Kidney (tissue), 14 donors: ENCODE data around the gene KRT83. TPM values are rescaled to one million over a fixed set of nuclear protein-coding genes. Genes with fewer than 3 reads are reported as not detected.

Source experiments
- DNase-seq, 5 donors: peaks; one replicate each; pipeline ENCODE4 v3.0.0-alpha.2; 2013 to 2020
- FAIRE-seq: peaks from 2 replicates; lab custom pipeline; 2012; peaks lifted over from hg19 to GRCh38; lab: Jason Lieb, UNC
- H3K27ac ChIP-seq, 2 donors: one replicate each; pipeline ENCODE4 v1.7.0; 2013; ENCODE audit warnings: low read depth in 2 of 2, low read length in 2 of 2, inconsistent platforms in 1 of 2
- H3K27me3 ChIP-seq: one replicate; pipeline ENCODE4 v1.7.1; 2013; ENCODE audit warnings: low read length, inconsistent platforms; ENCODE audit not compliant: control insufficient read depth, insufficient read depth
- H3K36me3 ChIP-seq, 3 donors: one replicate each; pipeline versions ENCODE4 v1.7.0 to v1.7.1; 2013; ENCODE audit warnings: low read length in 3 of 3, control low read depth in 1 of 3, inconsistent platforms in 1 of 3; ENCODE audit not compliant: insufficient read depth in 3 of 3, control insufficient read depth in 2 of 3
- H3K4me1 ChIP-seq, 3 donors: one replicate each; pipeline versions ENCODE4 v1.7.0 to v1.7.1; 2013; ENCODE audit warnings: low read length in 3 of 3, inconsistent platforms in 1 of 3, low read depth in 1 of 3; ENCODE audit not compliant: control insufficient read depth in 2 of 3, insufficient read depth in 2 of 3
- H3K4me3 ChIP-seq, 3 donors: one replicate each; pipeline versions ENCODE4 v1.7.0 to v1.8.1; 2013; ENCODE audit warnings: low read length in 3 of 3, control low read depth in 1 of 3, inconsistent platforms in 1 of 3
- H3K9ac ChIP-seq, 3 donors: one replicate each; pipeline versions ENCODE4 v1.7.0 to v1.7.1; 2013; ENCODE audit warnings: low read length in 3 of 3, control low read depth in 1 of 3, inconsistent platforms in 1 of 3
- H3K9me3 ChIP-seq, 3 donors: one replicate each; pipeline versions ENCODE4 v1.7.0 to v1.7.1; 2013; ENCODE audit warnings: low read length in 3 of 3, control low read depth in 1 of 3, inconsistent platforms in 1 of 3; ENCODE audit not compliant: control insufficient read depth in 2 of 3, insufficient read depth in 1 of 3
- intact Hi-C: fragments of 100-400 bp; cut with DNase I; formaldehyde crosslinking; loops from one replicate; pipeline ENCODE4 v1.11.1; 2022
- polyA plus RNA-seq: library from polyadenylated mRNA; stranded (reverse); fragments of 350-450 nt; fragmentation: Illumina TruSeq; extraction: RNeasy Lipid Tissue Mini Kit (QIAGEN cat#74804); gene quantifications from one replicate; pipeline ENCODE4 v1.2.3, GENCODE V29; 2014; ENCODE audit warnings: low read depth, low replicate concordance; ENCODE audit not compliant: insufficient read depth
- total RNA-seq: library from RNA; stranded (reverse); fragmentation: NEBNext Ultra II Directional; extraction: Animal tissue kit (Norgen Biotek cat#: 25700); gene quantifications from one replicate; pipeline ENCODE4 v1.2.1, GENCODE V29; 2021
- TF ChIP-seq, protein P1 (sequence below): IDR thresholded peaks from 3 replicates; pipeline ENCODE4 v1.5.1; 2012; ENCODE audit warnings: mild to moderate bottlenecking, moderate library complexity, borderline replicate concordance; ENCODE audit not compliant: insufficient read depth; ENCODE audit errors: extremely low read depth
- donor health status: control.
- donor health status: control.
- donor health status: control.
- donor health status: control.
- donor health status: control.
- donor health status: DM: yes; HTN: yes; CAD: no.
- donor health status: Normal renal cell carcinoma (clear cell type).

The KRT83 gene
- total and polyA plus RNA-seq, 2 donors from 2014 or later = not detected

- Histone ChIP-seq H3K27ac (no peak overlapping the region), H3K27me3 (no peaks in the 10 kb centered on the region), H3K4me1 (no peaks in the 10 kb centered on the region), H3K9ac (no peak overlapping the region), H3K4me3 (no peak overlapping the region), H3K36me3 (no peaks in the 10 kb centered on the region), H3K9me3 (peaks cover 0 to 9% (median 0%) of the 10 kb centered on the region in 3 donors)
- TF ChIP-seq, protein P1, sequence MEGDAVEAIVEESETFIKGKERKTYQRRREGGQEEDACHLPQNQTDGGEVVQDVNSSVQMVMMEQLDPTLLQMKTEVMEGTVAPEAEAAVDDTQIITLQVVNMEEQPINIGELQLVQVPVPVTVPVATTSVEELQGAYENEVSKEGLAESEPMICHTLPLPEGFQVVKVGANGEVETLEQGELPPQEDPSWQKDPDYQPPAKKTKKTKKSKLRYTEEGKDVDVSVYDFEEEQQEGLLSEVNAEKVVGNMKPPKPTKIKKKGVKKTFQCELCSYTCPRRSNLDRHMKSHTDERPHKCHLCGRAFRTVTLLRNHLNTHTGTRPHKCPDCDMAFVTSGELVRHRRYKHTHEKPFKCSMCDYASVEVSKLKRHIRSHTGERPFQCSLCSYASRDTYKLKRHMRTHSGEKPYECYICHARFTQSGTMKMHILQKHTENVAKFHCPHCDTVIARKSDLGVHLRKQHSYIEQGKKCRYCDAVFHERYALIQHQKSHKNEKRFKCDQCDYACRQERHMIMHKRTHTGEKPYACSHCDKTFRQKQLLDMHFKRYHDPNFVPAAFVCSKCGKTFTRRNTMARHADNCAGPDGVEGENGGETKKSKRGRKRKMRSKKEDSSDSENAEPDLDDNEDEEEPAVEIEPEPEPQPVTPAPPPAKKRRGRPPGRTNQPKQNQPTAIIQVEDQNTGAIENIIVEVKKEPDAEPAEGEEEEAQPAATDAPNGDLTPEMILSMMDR = no peak
- FAIRE-seq (no peak), DNase-seq (no peak)
- intact Hi-C loops = no loop called here
These were observed 21.7 kb upstream of the KRT83 start for GRCh38 chr12:52342781-52343490.

- TF ChIP-seq, protein P1 = no peak
- Histone ChIP-seq H3K27me3 (no peaks in the 10 kb centered on the region), H3K9me3 (peaks cover 0 to 9% (median 0%) of the 10 kb centered on the region in 3 donors), H3K36me3 (no peaks in the 10 kb centered on the region), H3K4me1 (no peaks in the 10 kb centered on the region), H3K27ac (no peak overlapping the region), H3K9ac (no peak overlapping the region), H3K4me3 (no peak overlapping the region)
- intact Hi-C loops = no loop called here
- no peak for DNase-seq
- FAIRE-seq = no peak
These were observed 19.9 kb upstream of the KRT83 start for GRCh38 chr12:52341066-52341580.

DNA sequence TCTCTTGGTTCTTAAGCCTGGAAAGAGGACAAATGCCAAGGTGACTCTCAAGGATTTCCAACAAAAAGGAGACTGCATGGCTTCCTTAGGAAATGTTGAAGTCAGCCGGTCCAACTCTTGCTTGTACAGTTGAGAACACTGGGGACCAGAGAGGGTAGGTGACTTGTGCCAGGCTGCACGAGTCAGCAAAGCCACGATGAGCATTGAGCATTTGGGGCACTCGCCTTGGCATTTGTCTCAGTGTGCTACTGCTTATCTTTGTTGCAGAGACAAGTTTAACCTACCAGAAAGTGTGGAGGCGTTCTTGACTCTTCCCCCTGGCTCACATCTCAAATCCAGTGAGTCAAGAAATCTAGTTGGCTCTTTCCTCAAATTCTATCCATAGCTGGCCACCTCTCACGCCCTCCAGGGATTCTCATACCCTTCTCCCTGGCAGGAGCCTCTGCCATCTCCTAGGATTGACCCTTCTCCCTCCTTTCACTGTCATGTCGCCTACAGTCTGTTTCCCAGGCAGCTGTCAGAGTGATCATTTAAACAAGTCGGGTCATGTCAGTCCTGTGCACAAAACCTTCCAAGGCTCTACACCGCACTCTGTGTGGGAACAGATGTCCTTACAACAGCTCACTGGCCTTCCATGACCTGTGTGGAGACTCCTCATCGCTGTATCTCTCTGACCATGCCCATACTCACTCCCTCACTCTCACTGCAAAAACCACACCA, 17.2 kb upstream of the KRT83 start:
- intact Hi-C loops = no loop called here
- TF ChIP-seq, protein P1 = no peak
- FAIRE-seq (no peak), DNase-seq (no peak)
- Histone ChIP-seq H3K4me1 (no peaks in the 10 kb centered on the region), H3K27ac (no peak overlapping the region), H3K27me3 (no peaks in the 10 kb centered on the region), H3K4me3 (no peak overlapping the region), H3K9me3 (peaks cover 0 to 8% (median 0%) of the 10 kb centered on the region in 3 donors), H3K9ac (no peak overlapping the region), H3K36me3 (no peaks in the 10 kb centered on the region)
